Measurements from ENCODE around the gene ABCA4.

- TF ChIP-seq CTCF (IDR thresholded peaks at IDR 0.05): no peak
- no peak for TF ChIP-seq EZH2 (IDR thresholded peaks at IDR 0.05)
Measured at GRCh38 chr1:94095744-94096469, 25.0 kb downstream of the ABCA4 start.

Data from neural progenitor cell (in vitro differentiated cells).